Lung microvascular endothelial cell (primary cell): ENCODE results near the gene NOS3. TPM values are rescaled to one million over a fixed set of nuclear protein-coding genes. Genes with fewer than 3 reads are reported as not detected.
"Not testable (repeated sequence)": the region's sequence is repeated elsewhere in the genome, so short reads cannot be mapped to it uniquely, and the experiment has no call there.

ENCODE experiments used
- DNase-seq, 2 donors: peaks; one replicate each; pipeline versions ENCODE4 v3.0.0 to v3.0.0-alpha.2; 2010; ENCODE audit warnings: low read depth in 2 of 2
- total RNA-seq: library from RNA; depleted of rRNA; stranded (reverse); fragments of >200 nt; gene quantifications from 2 replicates; pipeline ENCODE4 v1.2.1, GENCODE V29; 2014

The NOS3 gene
- total RNA-seq, 1 donor from 2014 or later: 25.0 TPM

DNA sequence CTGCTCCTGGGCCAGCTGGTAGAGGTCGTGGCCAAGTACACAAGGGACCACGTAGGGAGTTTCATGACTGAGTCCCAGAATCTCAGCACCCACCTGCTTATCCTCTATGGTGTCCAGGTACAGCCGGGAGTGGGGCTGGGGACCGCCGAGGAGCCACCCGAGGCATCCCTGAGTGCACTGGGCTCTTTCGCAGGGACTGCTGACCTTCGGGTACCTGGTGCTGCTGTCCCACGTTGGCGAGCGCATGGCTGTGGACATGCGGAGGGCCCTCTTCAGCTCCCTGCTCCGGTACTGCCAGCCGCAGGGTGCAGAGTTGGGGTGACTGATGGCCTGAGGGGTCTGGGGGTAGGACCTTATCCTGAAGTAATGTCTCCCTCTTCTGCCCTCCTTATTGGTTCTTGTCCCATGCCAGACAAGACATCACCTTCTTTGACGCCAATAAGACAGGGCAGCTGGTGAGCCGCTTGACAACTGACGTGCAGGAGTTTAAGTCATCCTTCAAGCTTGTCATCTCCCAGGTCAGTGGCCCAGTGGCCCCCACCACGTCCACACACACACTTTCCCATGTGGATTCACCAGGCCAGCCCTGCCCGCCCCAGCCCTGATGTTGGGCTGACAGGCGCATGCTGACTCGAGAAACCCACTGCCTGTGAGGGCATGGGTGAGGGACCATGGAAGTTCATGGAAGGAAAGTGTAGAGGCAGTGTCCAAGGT, 43.7 kb downstream of the NOS3 start:
- no peak for DNase-seq

DNA sequence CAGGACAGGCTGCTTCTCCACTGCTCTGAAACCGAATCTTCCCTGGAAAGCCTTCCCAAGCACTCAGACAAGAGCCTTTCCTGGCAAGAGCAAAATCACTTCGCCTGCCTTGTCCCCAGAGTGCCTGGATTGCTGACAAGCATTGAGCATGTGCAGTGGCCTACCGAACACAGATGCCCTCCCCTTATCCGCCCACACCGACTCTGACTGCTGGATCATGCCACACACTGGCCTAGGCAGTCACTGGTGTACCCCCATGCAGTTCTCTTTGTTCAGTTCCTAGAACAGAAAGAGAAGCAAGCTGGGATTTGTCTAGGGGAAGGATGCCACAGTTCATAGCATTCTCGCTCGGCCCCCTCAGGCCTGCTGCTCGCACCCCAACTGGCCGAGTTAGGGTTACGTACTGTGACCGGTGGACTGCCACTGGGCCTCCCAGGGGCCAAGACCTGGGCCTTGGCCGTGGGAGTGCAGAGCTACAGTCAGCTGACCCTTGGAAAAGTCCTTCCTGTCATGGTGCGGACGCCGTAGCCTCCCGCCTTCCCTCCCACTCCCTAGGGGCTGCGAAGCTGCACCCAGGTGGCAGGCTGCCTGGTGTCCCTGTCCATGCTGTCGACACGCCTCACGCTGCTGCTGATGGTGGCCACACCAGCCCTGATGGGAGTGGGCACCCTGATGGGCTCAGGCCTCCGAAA, 44.4 kb downstream of the NOS3 start:
- no peak for DNase-seq

DNA sequence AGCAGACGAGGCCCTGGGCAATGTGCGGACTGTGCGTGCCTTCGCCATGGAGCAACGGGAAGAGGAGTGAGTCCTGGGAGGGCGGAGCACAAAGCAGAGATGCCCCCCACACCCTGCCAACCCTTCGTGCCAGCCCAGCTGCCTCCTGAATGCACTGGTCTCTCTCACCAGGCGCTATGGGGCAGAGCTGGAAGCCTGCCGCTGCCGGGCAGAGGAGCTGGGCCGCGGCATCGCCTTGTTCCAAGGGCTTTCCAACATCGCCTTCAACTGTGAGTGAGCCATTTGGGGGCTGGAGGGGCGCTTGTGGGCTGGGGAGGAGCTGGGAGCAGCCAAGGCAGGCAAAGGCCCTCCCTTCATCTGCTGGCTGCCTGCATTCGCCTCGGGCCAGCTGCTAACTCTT, 45.1 kb downstream of the NOS3 start:
- no peak for DNase-seq

DNA sequence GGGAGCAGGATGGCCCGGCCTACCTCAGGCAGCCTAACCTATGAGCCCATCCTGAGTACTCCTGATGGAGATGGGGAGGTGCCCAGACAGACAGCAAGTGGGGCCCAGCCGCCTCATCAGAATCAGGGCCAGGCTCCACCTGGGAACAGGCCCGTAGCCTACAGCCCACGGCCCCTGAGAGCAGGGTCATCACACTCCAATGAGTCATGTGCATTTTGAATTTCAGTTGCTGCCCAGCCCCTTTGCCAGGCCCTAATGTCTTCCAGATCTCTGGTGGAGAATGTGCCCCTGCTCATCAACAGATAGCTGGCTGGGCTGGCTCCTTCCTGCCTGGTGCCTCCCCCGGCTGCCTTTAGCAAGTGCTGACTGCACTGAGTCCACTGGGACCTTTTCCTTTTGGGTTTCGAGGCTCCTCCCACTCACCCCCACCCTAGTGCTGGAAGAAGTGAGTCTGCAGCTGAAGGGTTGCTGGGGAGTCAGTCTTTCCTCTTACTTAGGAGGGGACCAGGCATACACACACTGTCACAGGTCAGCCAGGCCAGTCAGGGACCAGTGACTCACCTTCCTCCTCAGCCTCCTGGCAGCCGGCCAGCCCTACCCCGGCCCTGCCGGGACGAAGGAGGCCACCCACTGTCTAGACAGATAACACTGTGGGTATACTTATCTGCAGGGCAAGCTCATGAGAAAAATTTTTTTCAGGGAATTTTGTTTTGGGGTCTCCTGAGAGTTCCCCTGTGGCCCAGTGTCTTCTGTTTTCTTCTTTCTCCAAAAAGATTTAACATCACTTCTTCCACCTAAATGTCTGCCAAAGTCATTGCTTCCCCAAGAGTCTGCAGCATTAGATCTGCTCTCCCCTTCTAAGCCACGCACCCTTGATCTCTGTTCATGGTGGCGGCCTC, 48.4 kb downstream of the NOS3 start:
- peak; percentile 81 to 96 for DNase-seq

DNA sequence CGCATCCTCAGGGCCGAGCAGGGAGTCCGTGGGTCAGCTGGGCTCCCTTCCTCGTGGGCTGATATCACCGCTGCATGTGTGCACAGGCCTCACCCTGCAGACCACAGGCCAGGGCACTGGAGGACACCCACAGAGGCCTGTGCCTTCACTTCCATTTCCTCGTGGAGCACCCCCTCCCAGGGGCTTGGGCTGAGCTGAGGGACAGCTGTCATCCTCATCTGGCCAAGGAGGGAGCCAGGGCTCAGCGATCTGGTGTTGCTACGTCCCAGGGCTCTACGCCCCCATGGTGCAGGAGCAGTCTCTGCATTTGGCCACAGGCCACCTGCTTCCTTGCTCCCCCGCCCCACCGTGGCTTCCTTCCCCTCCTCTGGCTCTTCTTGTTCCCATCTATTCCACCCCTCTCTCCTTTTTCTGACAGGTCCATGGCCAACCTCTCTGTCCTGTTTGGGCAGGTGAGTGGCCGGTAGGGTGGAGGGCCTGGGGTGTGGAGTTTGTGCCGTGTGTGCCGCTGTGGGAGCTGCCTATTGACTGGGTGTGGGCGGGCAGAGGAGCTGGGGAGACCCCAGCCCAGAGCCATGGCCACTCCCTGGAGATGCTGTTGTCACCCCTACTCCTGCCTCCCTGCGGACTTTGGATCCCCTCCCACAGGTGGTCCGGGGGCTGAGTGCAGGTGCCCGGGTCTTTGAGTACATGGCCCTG, 49.2 kb downstream of the NOS3 start:
- peak in 1 of 2 donors; percentile 32 for DNase-seq

DNA sequence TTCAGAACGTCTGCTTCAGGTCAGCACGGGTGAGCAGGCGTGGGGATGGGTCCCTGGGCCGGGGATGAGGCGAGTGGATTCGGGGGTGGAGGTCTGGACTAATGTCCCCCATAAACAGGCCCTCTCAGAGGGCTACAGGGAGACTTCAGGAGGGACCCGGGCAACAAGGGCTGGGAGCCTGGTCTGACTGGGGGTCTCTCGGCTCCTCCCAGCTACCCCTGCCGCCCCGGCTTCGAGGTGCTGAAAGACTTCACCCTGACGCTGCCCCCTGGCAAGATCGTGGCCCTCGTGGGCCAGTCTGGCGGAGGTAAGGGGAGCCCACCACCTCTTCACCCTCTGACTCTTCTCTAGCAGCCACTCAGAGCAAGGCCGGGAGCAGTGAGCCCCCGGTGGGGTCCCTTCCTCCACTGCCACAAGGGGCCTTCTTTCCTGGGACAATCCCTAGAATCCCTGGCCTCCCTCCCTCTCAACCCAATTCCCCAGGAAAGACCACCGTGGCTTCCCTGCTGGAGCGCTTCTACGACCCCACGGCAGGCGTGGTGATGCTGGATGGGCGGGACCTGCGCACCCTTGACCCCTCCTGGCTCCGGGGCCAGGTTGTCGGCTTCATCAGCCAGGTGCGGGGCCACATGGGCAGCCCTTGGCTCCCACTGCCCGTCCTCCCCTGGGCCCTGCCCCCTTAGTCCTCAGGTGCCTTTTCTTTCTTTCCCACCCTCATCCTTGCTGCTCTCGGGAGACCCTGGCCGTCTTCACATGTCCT, 50.0 kb downstream of the NOS3 start:
- no peak for DNase-seq

DNA sequence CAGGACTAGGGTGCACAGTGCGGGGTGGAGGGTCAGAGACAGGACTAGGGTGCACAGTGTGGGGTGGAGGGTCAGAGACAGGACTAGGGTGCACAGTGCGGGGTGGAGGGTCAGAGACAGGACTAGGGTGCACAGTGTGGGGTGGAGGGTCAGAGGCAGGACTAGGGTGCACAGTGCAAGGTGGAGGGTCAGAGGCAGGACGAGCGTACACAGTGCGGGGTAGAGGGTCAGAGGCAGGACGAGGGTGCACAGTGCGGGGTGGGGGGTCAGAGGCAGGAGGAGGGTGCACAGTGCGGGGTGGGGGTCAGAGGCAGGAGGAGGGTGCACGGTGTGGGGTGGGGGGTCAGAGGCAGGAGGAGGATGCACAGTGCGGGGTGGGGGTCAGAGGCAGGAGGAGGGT, 52.6 kb downstream of the NOS3 start:
- DNase-seq: not testable (repeated sequence)

DNA sequence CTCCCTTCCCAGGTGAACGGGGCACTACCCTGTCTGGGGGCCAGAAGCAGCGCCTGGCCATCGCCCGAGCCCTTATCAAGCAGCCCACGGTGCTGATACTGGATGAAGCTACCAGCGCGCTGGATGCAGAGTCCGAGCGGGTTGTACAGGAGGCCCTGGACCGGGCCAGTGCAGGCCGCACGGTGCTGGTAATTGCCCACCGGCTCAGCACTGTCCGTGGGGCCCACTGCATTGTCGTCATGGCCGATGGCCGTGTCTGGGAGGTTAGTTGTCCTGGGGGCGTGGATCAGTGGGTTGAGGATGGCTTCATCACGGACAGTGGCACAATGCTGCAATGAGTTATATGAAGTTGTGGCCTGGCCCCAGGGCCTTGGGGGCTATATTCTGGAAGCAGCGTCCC, 53.1 kb downstream of the NOS3 start:
- DNase-seq: no peak

DNA sequence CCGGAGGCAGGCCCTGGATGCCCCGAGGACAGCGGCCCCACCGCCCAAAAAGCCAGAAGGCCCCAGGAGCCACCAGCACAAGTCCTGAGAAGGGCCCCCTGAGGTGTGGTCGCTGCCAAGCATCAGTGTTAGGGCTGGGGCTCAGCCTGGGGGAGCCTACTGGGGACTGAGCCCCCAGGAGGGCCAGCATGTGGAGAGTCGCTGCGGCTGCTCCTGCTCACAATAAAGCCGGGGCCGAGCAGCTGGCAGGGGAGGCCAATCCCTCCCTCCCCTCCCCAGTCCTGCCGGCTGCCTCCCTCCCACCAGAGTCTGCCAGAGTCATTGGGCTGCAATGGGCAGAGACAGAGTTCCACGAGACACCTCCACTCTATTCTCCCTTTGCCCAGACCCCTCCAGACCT, 54.4 kb downstream of the NOS3 start:
- no peak for DNase-seq

DNA sequence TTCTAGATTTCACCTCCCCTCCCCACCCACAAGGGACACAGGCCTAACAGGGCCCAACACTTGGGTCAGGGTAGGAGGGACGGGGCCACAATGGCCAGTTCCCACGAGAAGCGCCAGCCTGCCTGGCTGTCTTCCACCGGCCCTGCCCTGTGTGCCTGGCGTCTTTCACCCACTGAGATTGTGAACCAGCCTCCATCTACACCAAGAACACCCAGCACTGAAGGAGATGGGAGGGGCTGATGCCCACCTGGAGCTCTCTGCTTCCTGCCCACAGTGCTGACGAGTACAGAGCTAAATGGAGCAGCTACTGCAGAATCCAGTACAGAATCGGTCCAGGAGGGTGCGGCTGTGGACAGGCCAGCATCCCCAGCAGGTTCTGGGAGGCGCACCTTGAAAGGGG, 55.1 kb downstream of the NOS3 start:
- no peak for DNase-seq

DNA sequence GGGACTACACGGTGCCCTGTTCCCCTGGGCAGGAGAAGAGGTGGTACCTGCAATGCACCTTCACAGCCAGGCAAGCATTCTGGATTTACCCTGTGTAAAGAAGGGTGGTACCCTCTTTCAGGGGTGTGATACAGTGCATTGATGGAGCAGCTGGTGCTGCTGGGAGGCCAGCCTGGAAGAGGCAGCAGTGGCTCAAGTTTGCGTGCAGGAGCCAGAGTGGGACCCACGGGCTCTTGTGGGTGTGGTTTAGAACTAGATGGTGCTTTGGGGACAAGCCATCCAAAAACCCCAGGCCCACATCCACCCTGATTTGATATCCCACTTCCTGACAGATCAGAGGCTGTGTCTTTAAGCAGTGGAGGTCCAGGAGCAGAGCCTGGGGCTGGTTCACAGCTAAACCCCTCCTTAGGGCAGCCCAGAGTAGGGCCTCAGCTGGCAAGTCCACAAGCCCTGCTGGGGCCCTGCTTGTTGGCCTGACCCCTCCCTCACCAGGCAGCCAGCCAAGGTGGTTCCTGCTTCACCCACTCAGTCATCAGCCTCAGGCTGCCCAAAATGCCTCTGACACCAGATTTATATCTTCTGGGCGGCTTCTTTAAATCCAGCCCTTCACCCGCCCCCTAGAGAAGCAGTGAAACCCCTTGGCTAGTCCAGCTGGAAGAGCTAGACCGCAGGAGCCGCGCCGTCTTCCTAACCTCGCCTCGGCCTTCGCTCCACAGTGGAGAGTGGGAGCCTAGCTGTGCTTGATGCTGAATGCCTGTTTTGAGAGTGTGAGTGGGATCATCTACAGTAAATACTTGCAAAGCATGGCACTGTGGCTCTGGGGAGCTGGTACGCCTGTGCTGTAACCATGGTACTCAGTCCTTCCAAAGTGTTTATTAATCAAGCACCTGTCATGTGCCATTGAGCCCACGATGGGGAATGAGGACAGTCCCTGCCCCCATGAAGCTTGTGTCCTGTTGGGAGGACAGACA, 56.1 kb downstream of the NOS3 start:
- peak in 1 of 2 donors; percentile 25 for DNase-seq

DNA sequence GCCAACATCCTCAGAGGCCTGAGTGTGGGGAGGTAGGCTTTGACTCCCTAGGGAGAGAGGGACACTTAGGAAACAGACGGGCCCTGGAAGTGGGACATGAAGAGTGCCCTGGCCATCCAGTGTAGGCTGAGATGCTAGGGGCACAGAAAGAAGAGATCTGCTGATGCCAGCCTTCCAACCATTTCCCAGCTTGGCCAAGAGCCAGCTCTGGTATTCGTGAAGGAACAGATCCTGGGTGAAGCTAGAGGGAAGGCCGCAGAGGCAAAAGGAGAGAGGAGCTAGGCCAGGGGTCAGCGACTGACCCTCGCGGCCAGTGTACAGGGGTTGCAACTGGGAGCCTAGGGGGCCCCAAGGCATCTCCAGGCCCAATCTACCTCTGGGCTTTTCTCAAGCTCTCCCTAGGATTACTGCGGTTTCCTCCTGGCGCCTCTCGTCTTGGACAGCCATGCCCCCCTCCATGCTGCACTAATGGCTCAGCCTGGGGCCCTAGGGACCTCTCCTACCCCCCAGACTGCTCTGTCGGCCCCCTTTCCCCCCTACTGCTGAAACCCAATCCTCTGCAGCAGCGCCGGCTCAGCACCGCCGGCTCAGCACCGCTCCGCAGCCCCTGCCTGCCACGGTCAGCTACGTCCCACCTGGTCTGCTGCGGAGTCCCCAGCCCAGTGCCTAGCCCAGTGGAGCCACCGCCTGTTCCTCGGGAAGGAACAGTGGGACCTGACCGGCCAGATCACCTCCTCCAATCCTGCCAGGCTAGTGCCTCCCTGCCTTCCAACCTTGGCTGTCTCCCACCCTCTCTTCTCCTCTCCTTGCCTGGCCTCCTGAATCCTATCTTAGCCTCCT, 57.4 kb downstream of the NOS3 start, which contains the start of gene ASIC3:
Gene ASIC3 (plus strand): TSS at position 556 of the 840 bp plus-strand sequence. CDS start 355 bp downstream, outside the sequence.
- DNase-seq: no peak

DNA sequence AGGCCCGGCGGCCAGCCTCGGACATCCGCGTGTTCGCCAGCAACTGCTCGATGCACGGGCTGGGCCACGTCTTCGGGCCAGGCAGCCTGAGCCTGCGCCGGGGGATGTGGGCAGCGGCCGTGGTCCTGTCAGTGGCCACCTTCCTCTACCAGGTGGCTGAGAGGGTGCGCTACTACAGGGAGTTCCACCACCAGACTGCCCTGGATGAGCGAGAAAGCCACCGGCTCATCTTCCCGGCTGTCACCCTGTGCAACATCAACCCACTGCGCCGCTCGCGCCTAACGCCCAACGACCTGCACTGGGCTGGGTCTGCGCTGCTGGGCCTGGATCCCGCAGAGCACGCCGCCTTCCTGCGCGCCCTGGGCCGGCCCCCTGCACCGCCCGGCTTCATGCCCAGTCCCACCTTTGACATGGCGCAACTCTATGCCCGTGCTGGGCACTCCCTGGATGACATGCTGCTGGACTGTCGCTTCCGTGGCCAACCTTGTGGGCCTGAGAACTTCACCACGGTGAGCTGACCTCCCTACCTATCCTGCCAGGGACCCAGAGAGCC, 58.2 kb downstream of the NOS3 start:
- DNase-seq: no peak

DNA sequence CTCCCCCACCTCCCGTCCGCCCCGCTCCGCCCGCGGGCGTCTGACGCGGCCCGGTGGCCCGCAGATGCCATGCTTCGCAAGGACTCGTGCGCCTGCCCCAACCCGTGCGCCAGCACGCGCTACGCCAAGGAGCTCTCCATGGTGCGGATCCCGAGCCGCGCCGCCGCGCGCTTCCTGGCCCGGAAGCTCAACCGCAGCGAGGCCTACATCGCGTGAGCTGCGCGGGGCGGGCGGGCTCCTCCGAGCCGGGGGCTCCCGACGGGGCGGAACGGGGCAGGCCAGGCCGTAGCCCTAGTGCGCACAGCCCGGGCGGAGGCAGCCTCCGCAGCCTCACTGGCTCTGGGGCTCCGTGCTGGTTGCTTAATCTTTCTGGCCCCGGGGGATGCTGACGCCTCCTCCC, 60.3 kb downstream of the NOS3 start:
- peak; percentile 80 to 85 for DNase-seq

DNA sequence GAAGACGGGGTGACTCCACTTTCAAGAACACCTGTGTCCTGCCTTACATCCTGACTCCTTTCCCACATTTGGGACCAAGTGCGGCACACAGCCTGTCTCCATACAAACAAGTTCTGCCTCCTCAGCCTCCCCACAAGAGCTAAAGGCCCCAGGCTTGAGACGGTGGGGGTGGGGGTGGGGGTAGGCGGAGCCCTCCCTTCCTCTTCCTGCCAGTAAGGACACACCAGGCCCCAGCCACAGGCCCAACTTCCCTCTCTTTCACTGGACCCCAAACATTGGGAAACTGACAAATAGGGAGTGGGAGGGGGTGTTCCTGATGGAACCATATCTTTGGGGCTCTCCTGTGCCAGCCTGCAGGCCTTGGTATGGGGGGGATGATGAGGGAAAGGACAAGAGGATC, 62.3 kb downstream of the NOS3 start:
- no peak for DNase-seq

DNA sequence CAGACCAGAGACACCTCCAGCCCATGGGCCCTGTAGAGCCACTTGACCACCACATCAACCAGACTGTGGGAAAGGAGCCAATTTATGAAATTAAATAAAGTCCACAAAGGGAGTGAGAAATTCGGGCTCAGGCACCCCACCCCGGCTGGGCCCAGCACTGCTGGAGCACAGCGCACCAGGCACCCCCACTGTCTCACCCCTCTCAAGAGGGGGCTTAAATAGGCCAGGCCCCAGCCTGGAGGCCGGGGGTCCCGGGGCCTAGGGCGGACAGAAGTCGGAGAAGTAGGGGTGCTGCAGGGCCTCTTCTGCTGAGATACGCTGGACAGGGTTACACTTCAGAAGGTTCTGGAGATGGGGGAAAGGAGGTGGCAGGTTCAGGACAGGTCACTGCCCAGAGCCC, 62.9 kb downstream of the NOS3 start:
- no peak for DNase-seq

DNA sequence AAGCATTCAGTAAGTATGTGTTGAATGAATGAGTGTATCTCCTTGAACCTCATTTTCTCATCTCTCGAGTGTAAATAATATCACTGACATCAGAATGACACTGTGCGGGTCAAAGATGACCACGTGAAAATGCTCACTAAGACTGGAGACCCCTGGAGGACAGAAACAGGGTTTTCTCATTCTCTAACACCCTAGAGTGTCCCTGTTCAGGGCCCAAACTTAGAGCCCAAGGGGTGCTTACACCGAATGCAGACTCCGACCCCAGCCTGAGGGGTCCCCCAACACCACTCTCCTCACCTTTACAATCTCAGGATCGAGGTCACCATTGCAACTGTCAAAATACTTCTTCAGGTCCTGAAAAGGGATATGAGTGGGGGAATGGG, 65.5 kb downstream of the NOS3 start:
- no peak for DNase-seq
